B cell (primary cell): ENCODE measurements around the gene IQSEC3.

Source experiments
- EZH2 ChIP-seq: IDR thresholded peaks from 2 replicates; pipeline ENCODE4 v1.6.1; 2012; ENCODE audit warnings: borderline replicate concordance, low read depth, mild to moderate bottlenecking, moderate library complexity, low read length; ENCODE audit not compliant: insufficient read depth, poor library complexity, severe bottlenecking
- TF ChIP-seq, protein P1 (sequence below): fragments of 200-600 bp; IDR thresholded peaks from one replicate; pipeline ENCODE4 v1.8.0; 2022; ENCODE audit warnings: antibody characterized with exemption, mild to moderate bottlenecking

DNA sequence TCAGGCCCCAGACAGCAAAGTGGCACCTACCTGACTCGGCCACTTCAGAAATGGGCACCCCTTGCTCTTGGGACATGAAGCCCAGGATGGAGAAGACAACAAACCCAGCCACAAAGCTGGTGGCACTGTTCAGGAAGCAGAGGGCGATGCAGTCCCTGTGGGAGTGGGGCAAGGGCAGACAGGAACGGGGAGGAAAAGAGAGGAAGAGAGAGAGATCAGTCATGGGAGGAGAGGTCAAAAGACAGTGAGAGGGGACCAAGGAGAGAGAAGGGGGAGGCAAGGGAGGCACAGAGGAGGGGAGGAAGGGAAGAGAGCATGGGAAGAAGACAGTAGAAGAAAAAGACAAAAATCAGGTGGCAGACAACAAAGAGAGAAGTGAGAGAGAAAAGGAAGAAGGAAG lies 130.8 kb downstream of the IQSEC3 start:
- TF ChIP-seq, protein P1, sequence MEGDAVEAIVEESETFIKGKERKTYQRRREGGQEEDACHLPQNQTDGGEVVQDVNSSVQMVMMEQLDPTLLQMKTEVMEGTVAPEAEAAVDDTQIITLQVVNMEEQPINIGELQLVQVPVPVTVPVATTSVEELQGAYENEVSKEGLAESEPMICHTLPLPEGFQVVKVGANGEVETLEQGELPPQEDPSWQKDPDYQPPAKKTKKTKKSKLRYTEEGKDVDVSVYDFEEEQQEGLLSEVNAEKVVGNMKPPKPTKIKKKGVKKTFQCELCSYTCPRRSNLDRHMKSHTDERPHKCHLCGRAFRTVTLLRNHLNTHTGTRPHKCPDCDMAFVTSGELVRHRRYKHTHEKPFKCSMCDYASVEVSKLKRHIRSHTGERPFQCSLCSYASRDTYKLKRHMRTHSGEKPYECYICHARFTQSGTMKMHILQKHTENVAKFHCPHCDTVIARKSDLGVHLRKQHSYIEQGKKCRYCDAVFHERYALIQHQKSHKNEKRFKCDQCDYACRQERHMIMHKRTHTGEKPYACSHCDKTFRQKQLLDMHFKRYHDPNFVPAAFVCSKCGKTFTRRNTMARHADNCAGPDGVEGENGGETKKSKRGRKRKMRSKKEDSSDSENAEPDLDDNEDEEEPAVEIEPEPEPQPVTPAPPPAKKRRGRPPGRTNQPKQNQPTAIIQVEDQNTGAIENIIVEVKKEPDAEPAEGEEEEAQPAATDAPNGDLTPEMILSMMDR: no peak
- TF ChIP-seq EZH2: no peak
